GM19043 (cell line): Measurements from ENCODE around the gene VPS26C.
A peak's percentile ranks its signal among the peaks of the same experiment; 100 is the strongest.

Experiments
- ATAC-seq: cut with Tn5 transposase; IDR thresholded peaks from one replicate; pipeline ENCODE4 v1.9.1; 2021; ENCODE audit warnings: low read depth; ENCODE audit not compliant: unreplicated experiment

The VPS26C gene

DNA sequence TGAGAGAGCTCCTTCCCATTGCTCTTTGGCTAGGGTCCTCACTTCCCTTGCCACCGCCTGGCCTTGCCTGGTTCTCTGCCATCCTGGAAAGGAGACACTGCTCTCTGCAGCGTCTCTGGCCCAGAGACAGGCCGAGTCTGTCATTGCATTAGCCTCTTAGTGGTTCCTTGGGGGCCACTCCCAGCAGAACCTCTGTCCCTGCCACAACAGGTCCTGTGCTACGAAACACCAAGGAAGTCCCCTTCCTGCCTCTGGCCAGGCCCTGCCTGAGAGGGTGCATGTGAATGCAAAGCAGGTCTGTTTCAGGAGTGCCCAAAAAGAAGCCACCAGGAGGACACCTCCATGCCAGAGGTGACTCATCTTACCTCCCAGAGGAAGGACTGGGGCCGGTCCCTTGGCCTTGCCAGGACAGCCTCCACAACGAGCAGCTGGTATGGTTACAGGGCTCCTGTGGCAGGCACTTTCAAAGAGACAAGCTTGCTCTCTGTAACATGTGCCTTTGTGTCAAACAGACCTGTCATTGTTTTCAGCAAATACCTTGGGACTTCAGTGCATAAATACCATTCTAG is 59.6 kb downstream of the VPS26C start:
- peak; percentile 53 for ATAC-seq

DNA sequence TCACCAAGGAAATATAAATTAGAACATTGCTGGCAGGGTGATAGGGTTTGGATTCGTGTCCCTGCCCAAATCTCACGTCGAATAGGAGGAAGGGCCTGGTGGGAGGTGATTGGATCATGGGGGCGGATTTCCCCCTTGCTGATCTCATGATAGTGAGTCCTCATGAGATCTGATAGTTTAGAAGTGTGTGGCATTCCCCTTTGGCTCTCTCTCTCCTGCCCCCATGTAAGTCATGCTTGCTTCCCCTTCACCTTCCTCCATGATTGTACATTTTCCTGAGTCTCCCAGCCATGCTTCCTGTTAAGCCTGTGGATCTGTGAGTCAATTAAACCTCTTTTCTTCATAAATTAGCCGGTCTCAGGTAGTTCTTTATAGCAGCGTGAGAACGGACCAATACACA is 60.6 kb downstream of the VPS26C start:
- ATAC-seq, result no peak

DNA sequence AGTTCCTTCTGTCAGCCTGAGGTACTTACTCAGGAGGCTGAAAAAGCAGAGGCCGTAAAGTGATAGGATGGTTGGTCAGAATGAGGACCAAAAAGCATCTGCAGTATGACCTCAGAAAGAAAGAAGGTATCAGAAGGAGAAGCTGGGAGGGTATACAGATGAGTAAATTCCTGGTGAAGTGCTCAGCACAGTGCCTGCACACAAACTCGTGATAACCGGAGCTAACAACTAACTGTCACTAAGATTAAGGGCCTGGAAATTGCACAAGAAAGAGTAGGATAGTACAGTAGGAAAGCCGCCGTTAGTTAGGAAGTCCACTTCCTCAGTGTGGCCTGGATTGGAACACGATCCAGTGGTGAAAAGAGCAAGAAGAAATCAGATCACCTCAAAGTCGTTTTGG is 62.6 kb downstream of the VPS26C start:
- no peak for ATAC-seq

DNA sequence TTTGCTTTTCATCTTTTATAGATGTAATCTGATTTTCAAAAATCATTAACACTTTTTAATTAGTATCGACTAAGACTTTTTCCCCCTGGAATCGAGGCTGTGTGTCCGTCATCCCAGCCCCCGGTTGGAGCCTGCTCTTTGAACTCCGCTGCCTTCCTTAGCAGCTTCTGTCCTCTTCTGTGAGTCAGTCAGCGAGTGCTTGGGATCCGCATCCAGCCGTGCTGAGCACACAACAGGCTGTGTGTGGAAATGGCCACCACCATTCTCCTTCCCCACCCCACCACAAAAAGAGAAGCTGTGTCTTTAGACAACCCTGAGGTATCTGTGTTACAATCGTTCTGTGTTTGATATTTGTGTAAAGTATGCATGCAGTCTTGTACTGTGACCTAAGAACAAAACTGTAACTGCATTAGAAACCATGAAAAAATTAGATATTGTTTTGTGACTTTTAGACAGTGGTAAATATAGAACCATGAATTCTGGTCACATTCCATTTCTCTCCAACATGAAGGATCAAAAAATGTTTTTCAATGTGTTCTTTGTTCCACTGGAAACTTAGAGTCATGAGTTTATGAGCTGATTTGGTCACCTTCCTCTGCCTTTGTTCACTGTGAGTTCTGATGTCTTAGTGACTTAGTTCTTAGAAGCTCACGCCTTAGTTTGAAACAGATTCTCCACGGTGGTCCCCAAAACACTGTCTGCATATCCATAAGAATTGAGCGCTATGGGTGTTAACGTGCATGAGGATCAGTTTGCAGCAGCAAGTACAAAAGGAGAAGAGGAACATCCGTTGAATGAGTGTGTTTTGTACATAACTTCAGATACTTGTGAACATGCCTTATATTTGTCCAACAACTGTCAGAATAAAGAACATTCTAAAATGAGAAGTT is 64.7 kb downstream of the VPS26C start:
- ATAC-seq, result no peak

DNA sequence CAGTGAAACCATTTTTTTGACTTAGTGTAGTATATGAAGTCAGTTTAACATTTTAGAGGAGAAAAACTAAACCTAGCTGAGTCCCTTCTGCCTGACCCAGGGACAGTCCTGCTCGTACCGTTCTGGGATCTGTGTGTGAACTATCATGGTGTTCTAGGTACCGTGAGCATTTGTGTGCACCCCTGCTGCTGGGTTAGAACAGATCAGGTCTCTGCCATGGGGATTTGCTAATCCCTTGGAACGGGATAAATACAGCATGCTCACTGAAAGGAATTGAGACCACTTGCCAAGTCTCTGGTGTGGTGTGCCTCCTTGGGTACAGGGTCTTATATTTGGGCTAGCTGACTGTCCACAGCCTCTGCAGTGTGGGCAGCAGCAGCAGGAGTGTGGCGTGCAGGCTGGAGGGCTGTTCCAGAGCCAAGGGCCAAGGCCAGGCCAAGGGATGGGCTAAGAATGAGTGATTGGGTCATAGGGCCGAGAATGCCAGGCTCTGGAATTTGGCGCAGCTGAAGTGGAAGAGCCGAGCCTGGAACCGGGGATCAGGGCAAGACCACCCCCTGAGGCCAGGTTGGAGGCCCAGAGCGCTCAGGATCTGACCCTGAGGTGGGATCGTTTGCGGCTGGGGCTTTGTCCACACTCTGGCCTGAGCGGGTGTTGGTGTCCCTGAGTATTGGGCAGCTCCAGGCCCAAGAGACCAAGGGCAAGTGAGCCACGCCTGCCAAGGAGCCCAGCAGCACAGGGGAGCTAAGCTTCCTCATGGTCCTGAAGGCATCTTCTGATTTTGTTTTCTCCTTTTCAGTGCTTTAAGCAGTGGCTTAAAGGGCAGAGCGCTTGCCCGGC is 66.3 kb downstream of the VPS26C start:
- ATAC-seq, result no peak

DNA sequence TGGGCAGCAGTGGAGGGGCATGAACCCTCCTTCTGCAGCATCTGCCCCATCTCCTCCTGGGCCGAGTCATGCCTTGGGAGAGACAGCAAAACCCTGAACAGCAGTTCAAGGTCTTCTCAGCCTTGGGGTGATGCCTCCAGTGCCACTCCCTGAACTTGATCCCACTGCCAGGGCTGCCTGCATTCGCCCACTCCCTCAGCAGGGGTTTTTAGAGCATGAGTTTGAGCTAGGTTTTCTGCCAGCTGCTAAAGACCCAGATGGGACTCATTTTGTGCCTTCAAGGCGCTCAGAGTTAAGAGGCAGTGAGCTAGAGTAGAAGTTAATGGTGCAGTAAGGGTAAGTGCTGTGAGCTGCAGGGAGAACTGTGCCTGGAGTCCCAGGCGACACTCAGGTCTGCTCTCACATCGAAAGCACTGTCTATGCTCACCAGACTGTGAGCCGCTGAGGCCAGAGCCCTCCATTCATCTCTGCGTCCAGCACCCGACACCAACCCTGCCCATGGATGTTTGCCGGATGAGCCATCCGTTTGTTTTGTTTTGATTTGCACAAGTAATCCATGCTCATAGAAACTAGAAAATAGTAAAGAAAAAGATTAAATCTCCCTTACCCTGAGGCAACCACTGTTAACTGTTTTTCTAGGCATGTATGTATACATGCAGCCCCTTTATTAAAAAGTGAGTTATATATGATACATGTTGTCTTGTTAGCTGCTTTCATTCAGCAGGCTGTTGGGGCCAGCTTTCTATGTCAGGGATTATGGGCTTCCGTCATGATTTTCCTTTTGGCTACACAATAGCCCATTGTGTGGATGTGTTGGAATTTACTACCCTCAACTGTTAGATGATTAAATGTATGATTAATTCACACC is 67.8 kb downstream of the VPS26C start:
- no peak for ATAC-seq

DNA sequence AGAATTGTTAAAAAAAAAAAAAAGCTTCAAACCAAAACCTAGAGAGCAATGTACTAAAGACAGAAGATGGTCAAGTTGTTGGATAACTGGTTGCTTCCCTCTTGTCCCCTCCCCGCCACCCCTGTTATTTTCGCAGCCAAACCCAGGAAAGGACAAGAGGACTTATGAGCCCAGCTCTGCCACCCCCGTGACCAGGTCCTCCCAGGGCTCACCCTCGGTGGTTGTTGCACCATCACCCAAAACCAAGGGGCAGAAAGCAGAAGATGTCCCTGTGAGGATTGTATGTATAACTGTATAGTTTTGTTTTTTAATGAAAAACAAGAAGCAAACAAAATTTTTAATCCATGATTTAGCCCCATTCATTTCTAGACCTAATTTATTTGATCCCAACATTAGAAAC is 69.4 kb downstream of the VPS26C start:
- no peak for ATAC-seq

DNA sequence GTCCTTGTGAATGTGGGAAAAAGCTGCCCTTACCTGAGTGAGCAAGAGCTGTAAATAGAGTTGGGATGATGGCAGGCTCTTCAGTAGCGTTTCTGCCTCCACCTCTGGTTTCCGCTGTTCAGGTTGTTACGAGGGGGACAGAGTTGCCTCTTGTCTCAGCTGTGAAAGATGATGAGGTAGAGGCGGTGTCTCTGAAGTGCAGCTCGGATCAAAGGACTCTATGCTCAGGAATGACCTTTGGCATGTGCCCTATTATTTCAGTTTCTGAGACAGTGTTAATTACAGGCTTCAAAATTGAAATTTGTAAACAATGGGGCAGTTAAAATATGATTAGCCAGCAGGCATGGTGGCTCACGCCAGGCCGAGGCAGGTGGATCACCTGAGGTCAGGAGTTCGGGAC is 70.3 kb downstream of the VPS26C start:
- no peak for ATAC-seq

DNA sequence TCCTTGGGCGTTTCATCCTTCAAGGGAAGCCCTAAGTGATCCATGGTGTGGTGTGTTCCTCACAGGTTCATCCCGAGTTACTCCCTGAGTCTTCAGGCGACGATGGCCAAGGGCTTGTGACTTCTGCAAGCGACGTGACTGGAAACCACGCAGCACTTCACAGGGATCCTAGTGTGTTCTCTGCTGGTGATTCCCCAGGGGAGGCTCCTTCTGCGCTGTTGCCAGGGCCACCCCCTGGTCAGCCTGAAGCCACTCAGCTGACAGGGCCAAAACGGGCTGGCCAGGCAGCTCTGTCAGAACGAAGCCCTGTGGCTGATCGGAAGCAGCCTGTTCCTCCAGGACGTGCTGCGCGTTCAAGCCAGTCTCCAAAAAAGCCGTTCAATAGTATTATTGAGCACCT is 71.5 kb downstream of the VPS26C start:
- no peak for ATAC-seq

DNA sequence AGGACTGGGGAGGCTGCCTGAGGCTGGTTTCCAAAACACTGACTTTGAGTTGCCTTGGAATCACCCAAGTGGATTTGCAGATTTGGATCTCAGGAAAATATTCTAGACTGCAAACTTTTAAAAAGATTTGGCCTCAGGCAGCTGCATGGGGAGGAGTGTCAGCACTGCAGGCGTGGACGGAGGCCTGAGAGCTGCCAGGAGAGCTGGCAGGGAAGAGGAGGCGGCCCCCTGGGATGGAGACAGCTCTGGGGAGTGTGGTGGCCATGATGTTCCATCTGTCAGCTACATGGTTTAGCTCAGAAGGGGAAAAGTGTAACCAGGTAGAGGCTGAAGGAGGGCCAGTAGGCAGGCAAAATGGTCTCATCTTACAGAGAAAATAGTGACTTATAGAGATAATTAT is 72.1 kb downstream of the VPS26C start:
- ATAC-seq, result no peak

DNA sequence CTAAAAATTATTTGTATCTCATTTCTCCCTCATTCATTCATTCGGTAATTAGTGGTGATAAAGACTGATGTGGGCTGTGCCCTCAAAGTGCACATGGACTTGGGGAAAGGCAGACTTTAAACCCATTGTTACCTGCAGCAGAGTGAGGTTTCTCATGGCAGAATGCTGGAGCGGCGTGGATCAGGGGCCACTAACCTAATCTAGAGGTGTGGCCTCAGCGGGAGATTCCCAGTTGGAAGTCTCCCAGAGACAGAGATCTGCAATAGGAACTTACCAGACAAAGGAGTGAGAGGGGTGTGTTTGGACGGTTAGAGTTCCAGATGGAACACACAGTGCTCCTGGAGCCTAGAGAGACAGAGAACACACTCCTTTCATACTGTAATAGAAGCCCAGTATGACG is 73.5 kb downstream of the VPS26C start:
- no peak for ATAC-seq

DNA sequence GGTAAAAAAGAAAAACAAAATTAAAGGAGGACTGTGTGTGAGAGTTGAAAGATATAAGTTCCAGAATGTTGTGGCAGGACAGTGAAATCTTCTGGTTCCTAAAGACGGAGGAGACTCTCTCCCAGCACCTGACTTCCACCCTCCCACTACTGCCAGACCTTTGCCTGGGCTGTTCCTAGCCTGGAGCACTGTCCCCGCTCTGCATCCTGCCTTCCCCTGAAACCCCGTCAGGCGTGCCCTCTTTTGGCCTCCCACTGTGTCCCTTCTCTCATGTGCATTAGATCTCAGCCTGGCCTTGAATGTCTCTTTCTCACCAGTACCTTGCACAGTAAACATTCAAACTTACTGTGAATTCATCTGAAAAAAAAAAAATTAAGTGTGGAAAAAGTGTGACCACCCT is 74.1 kb downstream of the VPS26C start:
- ATAC-seq, result no peak

DNA sequence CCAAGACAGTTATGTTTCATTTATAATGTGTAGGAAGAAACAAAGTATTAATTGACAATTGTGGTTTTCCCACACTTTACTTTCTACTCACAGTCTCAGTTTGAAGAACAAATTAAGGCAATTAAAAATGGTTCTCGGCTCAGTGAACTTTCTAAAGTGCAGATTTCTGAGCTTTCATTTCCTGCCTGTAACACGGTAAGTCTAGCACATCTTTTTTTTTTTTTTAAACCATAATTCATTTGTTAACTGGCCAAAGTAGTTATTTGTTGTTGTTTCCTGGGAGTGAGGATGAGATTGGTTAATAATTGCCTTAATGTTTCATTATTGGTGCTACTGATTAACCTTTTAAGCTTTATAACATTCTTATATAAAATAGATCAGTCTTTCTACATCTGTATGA is 75.1 kb downstream of the VPS26C start:
- no peak for ATAC-seq

DNA sequence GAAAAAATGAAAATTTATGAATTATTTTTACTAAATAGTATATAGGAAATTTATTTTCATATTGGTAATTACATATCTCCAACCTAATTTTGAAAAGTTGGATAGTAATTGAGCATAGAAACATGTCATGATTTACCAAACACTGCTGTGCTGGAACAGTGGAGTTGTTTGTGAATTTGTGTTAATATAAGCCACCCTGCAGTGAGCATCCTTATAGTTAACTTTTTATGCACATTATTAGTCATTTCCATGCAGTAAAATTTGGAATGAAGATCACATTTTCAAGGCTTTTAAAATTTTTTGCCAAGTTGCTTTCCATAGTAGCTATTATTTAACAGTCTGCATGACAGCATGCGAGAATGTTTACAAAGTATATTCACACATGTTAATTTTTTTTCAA is 78.3 kb downstream of the VPS26C start:
- ATAC-seq, result no peak

DNA sequence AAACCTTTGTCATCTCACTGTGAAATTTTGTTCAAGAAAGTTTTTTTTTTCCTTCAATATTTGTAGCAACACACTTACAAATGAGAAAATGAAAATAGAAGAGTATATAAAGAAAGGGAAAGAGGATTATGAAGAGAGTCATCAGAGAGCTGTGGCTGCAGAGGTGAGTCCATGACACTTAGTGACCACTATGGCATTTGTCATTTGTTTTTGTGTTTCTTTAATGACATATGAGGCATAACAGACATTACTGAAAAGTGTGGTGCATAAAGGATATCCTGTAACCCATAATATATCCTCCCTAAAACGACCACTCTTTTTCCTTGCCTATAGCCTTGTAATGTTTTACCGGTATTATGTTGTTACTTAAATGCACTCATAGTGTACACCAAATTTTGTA is 80.2 kb downstream of the VPS26C start:
- no peak for ATAC-seq

DNA sequence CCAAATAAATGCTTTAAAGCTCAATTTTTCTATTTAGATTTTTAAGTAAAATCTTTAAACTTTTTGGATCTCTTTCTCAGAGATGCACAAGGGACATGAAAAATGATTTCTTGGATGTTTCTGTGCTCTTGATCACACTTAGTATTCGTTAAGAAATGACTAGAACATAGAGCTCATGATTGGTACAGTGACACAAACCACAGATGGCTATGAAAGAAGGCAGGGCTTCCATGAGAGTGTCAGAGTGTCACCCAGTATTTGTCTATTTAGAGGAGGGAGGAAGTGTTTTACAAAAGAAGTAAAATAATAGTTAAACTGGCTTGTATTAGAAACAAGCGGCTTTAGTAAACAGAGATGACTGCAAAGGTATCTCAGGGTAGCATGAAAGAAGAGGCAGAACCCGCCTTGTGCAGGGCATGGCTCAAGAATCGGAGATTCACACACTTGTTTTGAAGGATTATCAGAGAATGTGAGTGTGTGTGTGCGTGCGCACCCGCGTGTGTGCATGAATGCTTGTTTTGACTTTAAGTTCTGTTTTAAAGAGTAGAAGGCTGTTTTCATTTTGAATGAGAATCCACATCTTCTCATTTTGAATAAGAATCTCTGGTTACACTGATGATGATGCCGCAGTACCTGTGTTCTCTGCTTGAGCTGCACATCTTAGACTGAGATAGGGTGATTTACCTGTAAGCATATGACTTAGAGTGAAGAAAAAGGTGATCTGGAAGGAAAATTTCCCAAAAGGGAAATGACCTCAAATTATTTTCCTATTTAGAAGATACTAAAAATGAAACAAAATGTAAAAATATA is 82.1 kb downstream of the VPS26C start:
- no peak for ATAC-seq

DNA sequence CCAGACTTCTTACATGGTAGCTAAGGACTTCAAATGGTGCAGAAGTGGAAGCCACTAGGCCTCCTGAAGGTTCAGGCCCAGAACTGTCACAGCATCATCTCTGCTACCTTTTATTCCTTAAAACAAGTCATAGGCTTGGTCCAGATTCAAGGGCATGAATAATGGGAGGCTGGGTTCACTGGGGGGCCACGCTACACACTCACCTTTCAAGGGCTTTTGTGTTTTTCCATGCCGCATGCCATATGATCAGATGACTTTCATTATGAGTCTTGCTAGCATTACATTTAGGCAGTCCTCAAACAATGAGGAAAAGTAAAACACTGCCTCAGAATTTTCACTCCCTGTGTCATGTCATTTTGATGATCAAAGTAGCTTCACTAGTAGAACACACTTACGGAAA is 83.4 kb downstream of the VPS26C start:
- no peak for ATAC-seq

DNA sequence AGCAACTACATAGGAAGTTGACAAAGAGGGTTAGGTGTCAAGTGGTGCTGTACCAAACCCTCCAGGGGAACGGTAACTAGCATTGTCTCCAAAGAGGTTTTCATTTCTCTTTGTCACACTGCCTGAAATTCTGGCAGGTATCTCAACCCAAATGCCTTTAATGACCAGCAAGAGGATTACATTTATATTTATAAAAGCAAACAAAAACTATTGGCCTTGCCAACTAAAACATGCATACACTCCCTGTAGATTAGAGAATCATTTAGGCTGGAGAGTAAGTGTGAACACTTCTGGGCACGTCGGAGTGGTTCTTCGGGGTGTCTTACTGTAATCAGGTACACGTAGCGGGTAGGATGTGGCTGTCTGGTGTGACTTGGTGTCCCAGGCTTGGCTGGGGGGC is 84.9 kb downstream of the VPS26C start:
- ATAC-seq, result no peak

DNA sequence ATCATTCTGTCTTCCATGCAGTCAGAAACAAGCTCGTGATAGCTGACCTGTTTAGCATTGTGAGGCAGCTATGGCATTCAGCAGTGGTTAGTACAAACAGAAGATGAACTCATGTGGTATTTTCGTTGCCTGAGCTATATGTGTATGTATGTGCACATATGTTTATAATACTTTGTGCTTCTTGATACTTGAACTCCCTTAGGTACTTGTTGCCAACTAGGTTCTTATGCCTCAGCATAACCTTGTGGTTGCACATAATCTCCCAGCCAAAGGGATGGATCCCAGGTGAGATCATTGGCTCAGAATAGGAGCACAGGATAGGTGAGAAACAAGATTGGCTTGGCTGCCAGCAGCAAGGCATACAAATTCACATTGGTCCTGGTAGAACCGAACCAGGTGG is 86.1 kb downstream of the VPS26C start:
- no peak for ATAC-seq

DNA sequence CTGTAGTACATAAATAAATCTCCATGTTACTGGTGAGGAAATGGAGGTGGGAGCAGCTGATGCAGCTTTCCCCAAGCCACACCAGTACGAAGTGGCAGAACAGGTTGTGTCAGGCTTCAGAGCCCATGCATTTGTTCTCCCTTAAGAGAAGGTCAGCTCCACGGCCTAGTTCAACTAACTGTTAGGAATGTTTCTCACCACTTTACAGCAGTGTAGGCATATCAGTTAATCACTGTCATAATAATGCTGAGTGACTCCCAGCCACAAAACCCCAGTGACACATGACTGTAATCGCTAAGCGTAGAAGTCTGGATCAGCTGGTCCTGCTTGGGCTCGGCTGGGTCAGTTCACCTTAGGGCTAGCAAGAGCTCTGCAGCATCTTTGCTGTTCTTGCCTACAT is 90.4 kb downstream of the VPS26C start:
- no peak for ATAC-seq
